NB4 (cell line): ENCODE data around the gene TIMM10.

ENCODE experiments used
- CTCF ChIP-seq: IDR thresholded peaks from one replicate; pipeline ENCODE4 v1.5.1; 2012; ENCODE audit warnings: low read depth, low read length
- MAX ChIP-seq: IDR thresholded peaks from 2 replicates; pipeline ENCODE4 v1.6.1; 2011; ENCODE audit warnings: low read depth, low read length
- MYC ChIP-seq: IDR thresholded peaks from 2 replicates; pipeline ENCODE4 v1.6.1; 2011; ENCODE audit warnings: low read depth, low read length
- POLR2A ChIP-seq: IDR thresholded peaks from 2 replicates; pipeline ENCODE4 v1.6.1; 2011; ENCODE audit warnings: mild to moderate bottlenecking; ENCODE audit not compliant: insufficient read length; ENCODE audit errors: extremely low read depth

- no peak for TF ChIP-seq POLR2A
- TF ChIP-seq CTCF, result no peak
- TF ChIP-seq MYC, result no peak
- no peak for TF ChIP-seq MAX
Measured at GRCh38 chr11:57543593-57543992, 13.0 kb upstream of the TIMM10 start.
